NCI-H2227 (cell line): ENCODE data around the gene TRIO.

Experiments
- DNase-seq: peaks from one replicate; lab custom pipeline; 2025; ENCODE audit not compliant: unreplicated experiment; lab: John Stamatoyannopoulos, UW

Gene TRIO

DNA sequence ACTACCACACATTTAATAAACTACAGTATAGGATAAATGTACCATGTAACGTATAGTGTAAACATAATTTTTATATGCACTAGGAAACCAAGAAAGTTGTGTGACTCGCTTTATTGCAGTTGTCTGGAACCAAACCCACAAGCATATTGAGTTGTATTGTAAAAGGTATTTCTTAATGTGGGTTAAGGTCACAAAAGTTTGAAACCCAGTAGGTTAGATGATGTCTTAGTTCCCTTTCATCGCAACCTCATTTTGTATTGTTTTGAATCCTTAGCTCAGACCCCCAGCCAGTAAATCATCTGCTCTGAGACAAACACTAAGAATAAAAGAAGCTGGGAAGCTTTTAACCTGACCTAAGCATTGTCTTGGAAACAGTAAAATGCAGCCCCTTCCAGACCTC, 79.1 kb downstream of the TRIO start:
- no peak for DNase-seq

- no peak for DNase-seq
Measured at GRCh38 chr5:14223372-14223771, 80.2 kb downstream of the TRIO start.

- no peak for DNase-seq
Measured at GRCh38 chr5:14225173-14225834, 82.2 kb downstream of the TRIO start.

DNA sequence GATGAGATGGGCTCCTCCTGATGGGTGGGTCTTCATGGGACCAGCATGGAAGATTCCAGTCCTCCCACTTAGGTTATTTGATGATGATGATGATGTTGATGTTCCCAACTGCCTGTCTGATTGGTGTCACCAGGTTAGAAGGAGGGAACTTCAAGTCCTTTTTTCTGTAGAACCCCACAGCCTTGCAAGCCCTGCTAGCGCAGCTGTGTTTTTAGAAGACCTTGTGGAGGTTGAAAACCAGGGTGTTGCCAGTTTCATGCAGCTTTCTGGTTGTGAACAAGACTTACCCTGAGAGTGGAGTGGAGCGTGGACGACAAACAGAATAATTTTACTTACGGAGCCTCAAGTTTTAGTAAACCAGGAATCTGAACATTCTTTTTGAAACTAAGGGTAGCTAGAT, 83.0 kb downstream of the TRIO start:
- no peak for DNase-seq

- no peak for DNase-seq
Measured at GRCh38 chr5:14226554-14226953, 83.4 kb downstream of the TRIO start.

DNA sequence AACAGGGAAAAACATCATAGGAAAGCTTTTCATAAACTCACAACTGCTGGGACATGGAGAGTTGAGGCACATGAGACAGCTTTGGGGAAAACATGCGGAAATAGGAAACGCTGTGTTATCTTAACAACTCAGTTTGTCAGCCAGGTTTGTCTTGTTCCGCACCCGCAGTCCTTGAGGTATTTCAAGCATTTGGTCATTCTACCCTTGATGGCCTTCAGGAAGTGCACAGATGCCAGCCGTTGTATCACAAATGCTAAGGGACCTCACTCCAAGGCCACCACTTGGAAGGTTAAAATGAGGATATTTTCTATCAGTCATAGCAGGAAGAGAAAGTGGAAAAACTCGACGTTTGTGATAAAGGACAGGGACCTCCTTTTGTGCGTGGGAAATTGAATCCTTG, 83.8 kb downstream of the TRIO start:
- no peak for DNase-seq

GRCh38 chr5:14227513-14227912, 84.4 kb downstream of the TRIO start:
- no peak for DNase-seq

DNA sequence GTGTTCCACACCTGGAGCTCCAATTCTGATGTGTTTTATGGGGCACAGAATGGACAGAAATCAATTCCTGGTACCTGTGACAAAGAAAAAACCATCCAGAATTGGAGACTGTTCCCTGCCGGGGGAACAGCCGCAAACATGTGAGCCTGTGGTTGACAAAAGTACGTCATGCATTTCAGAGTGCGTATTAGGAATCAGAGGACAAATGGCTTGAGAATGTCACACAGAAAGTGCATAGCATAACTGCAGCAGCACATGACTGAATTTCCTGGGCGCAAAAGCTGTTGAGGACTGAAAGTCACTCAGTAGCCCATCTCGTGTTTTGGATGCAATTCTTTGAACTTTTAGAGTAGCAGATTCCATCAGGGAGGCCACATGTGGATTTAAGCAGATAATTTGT, 85.1 kb downstream of the TRIO start:
- no peak for DNase-seq

- no peak for DNase-seq
Measured at GRCh38 chr5:14229181-14229580, 86.0 kb downstream of the TRIO start.

DNA sequence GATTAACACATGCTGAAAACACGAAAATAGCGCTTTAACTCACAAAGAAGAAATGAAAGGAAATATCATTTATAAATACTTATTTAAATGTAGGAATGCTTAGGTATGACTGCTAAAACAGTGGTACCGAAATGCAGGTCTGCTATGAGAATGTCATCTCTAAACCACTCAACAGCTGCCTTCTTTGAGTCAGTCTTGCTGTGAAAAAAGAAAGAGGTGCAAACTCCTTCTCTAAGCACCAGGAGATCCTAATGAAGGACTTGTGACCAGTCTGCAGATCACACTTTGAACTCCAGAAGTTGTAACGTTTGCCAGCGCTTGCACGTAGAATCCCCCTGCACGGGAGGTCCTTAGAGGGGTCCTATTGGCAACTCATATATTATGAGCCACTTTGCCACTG, 86.6 kb downstream of the TRIO start:
- no peak for DNase-seq

DNA sequence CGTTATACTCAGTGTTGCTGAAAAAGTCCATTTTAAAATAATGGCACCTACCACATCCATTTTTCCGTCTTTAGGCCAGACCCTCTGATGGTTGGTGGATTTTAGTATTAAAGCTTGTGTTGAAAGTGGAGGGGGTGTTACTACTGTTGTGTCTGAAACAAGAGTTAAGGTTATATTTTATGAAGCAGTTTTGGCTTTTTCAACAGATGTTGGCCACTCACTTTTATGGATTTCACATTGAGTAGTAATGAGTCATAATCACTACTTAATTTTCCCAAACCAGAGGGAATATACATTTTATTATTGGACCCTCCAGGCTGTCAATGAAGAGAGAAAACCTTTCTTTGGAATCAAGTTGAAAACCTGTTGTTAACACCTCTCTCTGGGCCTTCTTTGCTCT, 88.0 kb downstream of the TRIO start:
- no peak for DNase-seq

GRCh38 chr5:14231890-14232289, 88.7 kb downstream of the TRIO start:
- no peak for DNase-seq

GRCh38 chr5:14234204-14234603, 91.1 kb downstream of the TRIO start:
- no peak for DNase-seq

DNA sequence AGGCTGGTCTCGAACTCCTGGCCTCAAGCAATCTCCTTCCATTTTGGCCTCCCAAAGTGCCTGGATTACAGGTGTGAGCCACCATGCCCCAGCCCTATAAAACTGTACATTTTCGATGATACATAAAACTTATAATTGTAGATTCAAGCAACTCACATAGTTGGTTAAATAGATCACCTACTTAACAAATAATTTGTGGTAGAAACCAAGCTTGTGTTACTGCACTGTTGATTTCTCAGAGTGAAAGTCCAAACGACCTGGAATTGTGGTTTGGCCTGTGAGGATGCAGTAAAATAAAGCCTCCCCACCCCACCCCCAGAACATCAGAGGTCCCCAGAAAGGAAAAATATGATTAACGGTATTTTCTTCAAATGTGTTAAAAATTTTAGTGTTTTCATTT, 92.7 kb downstream of the TRIO start:
- no peak for DNase-seq

GRCh38 chr5:14236757-14237156, 93.6 kb downstream of the TRIO start:
- no peak for DNase-seq

GRCh38 chr5:14237317-14238086, 94.4 kb downstream of the TRIO start:
- DNase-seq, result no peak

DNA sequence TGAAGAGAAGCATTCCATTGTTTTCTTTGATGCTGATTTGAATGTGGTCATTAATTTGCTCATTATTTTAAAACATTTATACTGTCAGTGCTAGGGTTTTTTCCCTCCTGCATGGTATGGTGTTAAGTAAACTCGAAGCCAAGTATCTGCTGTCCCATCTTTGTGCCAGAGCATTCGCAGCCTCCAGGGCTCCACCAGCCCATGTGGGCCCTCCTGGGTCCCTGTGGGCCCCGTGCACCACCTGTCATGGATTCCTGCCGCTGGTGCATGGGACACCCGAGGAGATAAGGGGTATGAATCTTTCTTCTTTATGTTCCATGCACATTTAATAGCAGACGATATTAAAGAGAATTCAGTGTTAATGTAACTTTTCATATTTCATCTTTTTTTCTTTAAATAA, 95.1 kb downstream of the TRIO start:
- no peak for DNase-seq

DNA sequence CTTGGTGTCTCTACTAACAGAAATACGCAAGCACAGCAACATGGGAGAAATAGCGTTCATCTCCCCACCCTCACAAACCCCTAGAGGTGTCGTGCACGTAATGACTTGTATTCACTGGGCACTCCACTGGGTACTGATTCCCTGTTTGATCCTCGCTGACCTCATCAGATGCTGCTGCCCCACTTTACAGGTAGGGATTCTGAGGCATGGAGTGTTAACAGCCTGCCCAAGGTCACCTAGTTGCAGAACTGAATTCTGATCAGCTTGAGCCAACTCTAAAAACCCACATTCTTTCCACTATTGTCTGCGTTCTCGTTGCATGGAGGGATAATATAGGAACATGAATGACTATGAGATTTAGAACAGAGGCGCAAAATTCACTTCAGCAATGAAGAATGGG, 96.3 kb downstream of the TRIO start:
- DNase-seq, result no peak

DNA sequence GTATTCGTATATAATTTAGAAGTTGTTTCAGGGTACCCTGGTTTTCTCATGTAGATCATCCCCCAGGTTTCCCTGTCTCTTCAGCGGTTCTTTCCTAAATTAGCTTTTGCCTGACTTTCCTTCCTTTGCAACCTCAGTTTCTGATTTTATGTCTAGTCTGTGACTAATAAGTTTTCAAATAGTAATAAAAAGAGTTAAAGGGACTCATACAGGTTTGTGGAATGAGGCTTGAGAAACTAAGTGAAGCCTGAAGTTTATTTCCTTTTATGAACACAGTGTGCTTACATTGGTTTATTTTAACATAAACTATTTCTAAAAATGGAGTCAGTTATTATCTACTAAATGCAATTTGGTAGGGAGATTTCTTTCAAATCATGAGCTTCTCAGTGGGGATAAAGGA, 96.8 kb downstream of the TRIO start:
- DNase-seq, result no peak

- DNase-seq, result no peak
Measured at GRCh38 chr5:14240359-14240758, 97.2 kb downstream of the TRIO start.

GRCh38 chr5:14241141-14241540, 98.0 kb downstream of the TRIO start:
- DNase-seq, result no peak

- no peak for DNase-seq
Measured at GRCh38 chr5:14242447-14242846, 99.3 kb downstream of the TRIO start.

- no peak for DNase-seq
Measured at GRCh38 chr5:14242871-14243383, 99.8 kb downstream of the TRIO start.
